GM19023 (cell line): ENCODE results near the gene CLCN3.
"Not testable (repeated sequence)": the region's sequence is repeated elsewhere in the genome, so short reads cannot be mapped to it uniquely, and the experiment has no call there.

Experiments
- ATAC-seq: cut with Tn5 transposase; IDR thresholded peaks from one replicate; pipeline ENCODE4 v1.9.1; 2021; ENCODE audit warnings: mild to moderate bottlenecking, moderate library complexity; ENCODE audit not compliant: unreplicated experiment

CLCN3 gene

DNA sequence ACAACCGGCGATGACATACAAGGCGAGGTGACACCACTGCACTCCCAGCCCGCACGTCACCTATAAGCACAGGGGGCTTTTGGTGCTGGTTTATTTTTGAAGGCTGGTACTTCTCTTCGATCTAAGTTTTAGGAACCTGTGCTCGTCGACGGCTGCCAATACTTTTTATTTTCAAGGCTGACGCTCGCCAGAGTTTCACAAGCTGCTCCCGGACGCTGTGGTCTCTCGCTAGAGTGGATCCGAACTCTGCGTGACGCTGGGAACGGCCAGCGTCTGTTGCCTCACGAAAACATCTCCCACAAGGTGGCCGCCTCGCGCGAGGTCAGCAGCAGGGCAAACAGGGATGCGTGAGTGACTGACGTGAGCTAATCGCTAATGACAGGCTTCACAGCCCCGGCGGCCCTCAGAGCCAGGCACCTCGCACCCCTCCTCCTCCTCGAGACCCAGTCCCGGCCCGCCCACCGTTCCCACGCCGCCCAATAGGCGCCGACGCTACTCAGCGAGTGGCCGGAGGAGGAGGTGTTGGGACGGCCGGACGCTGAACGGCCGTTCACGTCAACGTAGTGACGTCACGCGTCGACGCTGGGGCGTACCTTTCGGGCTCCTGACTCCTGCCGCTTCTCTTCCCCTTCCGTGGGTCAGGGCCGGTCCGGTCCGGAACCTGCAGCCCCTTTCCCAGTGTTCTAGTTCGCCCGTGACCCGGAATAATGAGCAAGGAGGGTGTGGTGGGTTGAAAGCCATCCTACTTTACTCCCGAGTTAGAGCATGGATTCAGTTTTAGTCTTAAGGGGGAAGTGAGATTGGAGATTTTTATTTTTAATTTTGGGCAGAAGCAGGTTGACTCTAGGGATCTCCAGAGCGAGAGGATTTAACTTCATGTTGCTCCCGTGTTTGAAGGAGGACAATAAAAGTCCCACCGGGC lies at the start of gene CLCN3:
CLCN3 (plus strand) TSS at position 621 of the 922 bp plus-strand sequence. CDS start 15,351 bp downstream, outside the sequence.
- peak; percentile 97 for ATAC-seq

DNA sequence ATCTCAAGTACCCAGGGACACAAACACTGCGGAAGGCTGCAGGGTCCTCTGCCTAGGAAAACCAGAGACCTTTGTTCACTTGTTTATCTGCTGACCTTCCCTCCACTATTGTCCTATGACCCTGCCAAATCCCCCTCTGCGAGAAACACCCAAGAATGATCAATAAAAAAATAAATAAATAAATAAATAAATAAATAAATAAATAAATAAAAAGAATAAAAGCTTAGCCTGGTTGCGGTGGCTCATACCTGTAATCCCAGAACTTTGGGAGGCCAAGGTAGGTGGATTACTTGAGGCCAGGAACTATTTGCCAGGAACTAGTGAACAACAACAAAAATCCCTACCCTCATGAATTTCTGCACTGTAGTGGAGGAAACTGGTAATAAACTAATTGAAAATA lies 49.4 kb upstream of the CLCN3 start:
- not testable (repeated sequence) for ATAC-seq

DNA sequence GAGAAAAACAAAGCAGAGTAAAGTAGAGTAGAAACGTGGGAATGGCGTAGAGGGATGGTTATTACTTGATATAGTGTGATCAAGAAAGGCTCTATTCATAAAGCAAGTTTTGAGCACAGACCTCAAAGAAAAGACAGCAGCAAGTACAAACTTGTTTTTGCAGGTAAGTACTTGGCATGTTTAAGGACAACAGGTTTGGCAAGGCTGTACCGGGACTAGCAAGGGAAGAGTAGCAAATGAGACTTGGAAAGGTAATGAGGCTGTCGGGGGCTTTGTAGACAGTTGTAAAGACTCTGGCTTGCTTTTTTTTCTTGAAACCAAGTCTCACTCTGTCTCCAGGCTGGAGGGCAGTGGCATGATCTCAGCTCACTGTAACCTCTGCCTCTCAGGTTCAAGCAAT lies 48.9 kb upstream of the CLCN3 start:
- no peak for ATAC-seq

DNA sequence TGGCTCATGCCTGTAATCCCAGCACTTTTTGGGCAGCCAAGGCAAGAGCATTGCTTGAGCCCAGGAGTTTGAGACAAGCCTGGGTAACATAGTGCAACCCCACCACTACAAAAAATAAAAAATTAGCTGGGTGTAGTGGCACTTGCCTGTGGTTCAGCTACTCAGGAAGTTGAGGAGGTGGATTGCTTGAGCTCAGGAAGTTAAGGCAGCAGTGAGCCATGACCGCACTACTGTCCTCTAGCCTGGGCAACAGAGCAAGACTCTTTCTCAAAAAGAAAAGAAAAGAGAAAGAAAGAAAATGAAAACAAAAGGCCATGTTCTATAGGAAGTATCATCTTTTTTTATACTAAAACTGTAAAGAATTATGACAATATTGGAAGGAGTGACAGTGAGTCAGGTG lies 46.5 kb upstream of the CLCN3 start:
- no peak for ATAC-seq

DNA sequence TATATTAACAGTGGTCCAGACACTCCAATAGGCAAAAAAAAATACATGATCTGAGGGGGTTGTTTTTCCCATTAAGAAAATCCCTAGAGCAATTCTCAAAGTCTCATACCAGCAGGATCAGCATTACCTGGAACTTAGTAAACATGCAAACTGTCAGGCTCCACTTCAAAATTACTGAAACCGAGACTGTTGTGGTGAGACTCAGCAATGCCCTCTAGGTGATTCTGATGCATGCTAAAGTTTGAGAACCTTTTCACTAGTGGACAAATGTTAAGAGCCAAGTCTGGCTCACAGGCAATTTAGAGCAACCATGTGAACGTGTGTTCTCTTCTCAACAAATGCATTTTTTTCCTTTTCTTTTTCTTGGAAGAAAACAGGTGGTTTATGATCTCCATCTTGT lies 38.2 kb upstream of the CLCN3 start:
- peak; percentile 79 for ATAC-seq

DNA sequence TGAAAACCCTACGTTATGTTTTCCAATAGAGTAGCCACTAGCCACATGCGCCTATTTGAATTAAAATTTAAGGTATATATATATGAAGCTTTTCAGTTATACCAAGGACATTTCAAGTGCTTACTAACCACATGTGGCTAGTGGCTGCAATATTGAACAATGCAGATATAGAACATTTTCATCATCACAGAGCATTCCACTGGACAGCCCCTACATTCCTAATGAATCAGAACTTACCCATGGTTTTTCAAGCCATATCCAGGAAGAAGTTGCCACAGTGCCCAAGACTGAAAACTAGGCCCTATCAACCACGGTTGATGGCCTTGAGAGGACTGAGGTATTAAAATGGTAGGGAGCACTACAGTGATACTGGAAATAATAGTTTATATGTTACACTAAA lies 37.7 kb upstream of the CLCN3 start:
- ATAC-seq: no peak

DNA sequence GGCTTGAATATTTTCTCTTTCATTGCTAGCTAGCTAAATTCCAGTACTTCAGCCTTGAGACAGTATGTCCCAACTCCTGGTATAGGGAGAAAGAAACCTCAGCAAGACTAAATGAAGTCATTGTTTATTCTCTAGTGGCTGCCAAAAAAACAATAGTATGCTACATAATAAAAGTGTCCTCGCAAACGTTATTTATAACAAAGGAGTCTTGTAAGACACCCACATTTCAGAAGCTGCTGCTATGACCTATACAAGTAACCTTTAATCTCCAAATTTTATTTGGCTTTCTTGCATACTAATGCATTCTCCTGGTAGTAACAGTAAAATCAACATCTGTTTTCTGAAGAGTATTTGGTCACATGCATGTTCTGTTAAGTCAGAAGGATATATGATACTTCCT lies 36.8 kb upstream of the CLCN3 start:
- ATAC-seq: no peak

DNA sequence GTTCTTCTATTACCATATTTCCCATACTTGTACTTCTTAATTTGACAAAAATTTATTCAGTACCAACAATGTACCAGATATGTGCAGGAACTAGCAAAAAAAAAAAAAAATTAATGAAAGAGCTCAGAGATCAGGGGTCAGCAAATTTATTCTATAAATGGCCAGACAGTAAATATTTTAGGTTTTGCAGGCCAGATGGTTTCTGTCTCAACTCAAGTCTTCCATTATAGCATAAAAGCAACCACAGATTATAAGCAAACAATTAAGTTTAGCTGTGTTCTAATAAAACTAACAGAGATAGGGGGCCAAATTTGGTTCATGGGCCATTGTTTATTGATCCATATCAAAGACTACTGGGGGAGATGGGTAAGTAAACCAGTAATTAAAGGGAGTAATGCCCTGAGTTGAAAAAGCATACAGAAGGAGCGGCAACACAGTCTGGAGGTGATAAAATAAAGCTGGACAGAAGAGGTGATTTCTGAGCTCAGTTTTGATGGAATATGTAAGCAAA lies 27.3 kb upstream of the CLCN3 start:
- no peak for ATAC-seq

DNA sequence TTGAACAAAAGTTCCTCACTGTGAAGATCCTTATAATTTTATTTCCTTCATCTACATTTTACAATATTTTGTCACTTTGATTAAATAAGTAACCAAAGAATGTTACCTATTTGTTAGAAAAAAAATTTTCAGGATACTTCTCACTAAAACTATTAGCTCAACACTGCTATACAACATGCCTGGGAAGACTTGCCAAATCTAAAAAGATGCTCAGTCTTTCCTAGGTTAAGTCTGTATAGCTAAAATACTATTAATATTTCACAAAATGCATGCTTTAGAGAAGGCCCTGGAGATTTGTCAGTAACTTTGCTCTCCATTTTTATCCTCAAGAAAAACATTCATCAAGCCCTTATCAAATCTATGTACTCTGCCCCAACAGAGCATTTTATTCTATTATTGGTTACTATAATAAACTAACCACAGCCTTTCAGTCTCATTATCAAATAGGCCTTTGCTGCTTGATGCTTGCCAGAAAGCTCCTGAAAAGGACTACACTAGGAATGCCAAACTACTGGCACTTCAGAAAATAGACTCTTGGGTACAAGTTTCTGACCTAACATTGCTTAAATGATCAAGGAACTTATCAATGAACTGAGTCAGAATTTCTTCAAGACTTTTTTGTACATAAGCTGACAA lies 25.7 kb upstream of the CLCN3 start:
- ATAC-seq: no peak

DNA sequence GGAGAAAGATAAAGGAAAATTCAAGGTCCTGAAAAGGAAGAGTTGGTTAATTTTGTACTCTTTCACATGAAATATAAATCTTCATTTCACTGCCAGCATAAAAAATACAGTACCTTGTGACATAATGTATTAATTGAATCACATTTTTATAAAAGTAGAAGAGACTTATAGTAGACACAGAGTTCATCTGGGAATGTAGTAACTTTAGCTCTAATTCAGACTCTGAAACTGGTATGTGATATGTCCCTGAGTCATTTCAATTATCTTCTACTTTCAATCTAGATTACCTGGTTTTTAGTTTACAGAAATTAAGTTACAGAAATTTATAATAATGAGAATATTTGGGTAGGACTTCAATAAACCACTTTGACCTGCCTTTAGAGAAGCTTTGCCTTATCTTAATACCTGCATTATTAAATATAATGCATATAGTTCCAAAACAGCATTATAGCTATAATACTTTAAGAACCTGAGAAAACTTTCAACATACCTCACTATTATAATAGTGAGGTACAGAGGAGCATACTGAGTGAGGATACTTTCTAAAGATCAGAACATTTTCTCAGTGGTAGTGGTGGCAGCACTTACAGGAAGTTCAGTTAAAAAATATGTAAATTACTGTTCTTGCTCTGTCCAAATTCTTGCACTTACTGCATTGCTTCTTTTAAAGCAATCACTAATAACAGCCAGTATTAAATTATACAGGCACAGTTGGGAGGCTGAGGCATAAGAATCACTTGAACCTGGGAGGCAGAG lies 19.2 kb upstream of the CLCN3 start:
- ATAC-seq: no peak

DNA sequence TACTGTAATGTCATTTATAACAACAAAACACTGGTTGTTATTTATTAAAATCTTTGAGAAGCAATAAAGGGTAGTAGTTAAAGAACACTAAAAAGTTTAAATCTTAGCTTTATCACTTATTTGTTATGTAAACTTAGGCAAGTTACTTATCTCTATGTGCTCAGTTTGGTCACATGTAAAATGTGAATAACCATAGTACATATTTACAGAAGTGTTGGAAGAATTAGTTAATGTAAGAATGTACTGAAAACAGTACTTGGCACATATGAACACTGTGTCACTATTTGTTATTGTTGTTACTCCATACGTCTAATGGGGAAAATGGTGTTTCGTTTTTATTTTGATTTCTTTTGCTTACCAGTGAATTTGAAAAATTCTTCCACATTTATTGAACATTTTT lies 17.1 kb upstream of the CLCN3 start:
- ATAC-seq: no peak

DNA sequence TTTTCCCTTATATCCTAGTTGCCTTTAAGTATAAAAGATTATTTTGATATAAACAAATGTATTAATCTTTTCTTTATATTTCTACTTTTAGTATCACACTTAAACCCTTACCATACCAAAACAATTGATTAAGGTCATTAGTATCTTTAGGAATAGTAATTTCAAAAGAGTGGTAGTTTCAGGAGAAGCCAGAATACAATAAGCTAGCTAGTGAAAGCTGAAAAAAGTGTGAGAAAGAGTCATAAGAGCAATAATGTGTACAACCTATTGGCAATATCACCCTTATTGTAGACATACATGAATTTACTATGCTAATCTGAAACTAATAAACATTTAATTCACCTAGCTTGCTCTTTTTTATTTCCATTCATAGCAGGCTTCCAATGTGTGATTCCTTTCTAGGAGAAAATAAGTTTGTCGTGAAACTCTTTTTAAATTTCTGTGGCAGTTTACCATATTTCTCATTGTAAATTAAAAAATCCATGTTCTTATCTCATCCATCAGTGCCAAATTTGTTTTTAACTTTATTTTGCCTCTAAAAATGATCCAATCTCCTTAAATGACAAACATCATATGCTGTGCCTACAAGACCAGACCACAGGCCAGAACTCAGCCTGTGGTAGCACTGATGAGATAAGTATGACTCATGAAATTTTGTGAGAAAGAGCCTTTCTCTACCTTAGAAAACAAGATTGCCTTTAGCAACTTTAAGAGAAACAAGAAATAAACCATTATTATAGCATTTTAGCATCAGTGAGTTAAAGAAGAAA lies 16.1 kb upstream of the CLCN3 start:
- peak; percentile 68 for ATAC-seq

DNA sequence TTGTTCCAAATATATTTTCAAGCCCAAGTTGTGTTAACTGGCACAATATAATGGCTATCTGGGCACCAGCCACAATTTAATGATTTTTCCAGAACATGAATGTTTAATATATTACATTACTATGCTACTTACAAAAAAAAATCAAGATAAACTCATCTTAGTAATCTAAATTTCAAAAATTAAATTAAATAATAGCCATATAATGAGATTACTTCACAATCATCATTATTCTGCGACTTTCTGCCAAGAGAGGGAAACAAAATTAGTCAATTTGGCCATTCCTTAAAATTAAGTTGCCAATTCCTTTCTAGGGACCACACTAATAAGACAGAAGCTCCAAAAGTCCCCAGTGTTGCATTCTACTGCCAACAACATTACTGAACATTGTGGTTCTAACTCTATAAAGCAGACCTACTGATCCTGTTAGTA lies 15.5 kb upstream of the CLCN3 start:
- no peak for ATAC-seq

DNA sequence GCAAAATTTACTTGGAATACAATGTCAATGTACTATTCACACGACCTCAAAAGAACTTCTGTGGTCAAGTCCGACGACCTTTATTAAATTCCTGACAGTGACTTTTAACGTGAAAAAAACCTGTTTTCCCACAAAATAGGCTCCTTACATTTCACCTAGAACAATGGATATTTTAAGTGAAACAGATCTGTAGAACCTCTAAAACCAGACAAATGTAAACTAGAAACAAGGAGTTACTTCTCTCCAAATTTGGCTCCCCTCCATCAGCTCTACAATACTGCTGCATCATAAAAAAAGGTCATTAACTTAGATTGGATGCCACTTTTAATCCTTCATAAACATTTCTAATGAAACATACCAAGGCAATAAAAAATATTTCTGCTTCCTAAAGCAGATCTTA lies 9.2 kb upstream of the CLCN3 start:
- no peak for ATAC-seq

DNA sequence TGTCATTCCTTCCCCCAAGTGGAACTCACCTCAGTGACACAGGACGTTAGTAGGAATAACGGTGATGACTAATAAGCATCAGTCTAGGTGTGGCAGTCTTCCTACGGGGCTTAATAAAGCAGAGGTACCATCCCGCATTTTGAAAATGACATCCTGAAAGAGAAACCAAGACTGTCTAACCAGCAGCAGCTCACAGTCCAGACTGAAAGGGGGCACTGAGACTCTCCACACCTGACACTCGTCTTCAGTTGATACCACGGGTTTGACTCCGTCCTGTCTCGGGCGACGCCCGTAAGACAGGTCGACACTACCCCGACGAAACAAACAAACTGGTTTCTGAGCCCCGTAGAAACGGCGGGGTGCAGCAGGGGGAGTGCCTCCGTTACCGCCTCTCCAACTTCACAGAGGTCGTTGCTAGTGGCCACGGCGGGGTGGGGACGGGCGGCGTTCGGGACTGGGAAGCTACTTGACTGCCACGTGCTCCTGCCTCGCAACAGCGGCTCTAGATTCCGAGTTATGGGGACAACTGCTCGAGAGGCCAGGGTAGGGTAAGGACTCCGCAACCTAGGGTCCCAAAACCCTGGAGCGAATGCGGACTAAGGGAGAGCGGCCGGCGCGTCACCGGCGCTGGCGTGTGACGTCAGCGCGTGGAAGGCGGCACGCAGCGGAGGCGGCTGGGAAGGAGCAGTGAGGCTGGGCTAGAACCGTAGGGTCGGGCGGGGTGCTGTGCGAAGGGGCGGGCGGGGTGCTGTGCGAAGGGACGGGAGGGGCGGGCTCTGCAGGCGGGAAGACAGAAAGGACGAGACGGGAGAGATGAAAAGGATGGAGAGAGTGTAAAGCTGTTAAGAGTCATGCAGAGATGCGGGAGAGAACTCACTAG lies 8.1 kb upstream of the CLCN3 start, which contains the start of gene NEK1:
NEK1 (minus strand) TSS at position 593 of the 880 bp plus-strand sequence. CDS start 9,953 bp downstream, outside the sequence.
- peak; percentile 98 for ATAC-seq

DNA sequence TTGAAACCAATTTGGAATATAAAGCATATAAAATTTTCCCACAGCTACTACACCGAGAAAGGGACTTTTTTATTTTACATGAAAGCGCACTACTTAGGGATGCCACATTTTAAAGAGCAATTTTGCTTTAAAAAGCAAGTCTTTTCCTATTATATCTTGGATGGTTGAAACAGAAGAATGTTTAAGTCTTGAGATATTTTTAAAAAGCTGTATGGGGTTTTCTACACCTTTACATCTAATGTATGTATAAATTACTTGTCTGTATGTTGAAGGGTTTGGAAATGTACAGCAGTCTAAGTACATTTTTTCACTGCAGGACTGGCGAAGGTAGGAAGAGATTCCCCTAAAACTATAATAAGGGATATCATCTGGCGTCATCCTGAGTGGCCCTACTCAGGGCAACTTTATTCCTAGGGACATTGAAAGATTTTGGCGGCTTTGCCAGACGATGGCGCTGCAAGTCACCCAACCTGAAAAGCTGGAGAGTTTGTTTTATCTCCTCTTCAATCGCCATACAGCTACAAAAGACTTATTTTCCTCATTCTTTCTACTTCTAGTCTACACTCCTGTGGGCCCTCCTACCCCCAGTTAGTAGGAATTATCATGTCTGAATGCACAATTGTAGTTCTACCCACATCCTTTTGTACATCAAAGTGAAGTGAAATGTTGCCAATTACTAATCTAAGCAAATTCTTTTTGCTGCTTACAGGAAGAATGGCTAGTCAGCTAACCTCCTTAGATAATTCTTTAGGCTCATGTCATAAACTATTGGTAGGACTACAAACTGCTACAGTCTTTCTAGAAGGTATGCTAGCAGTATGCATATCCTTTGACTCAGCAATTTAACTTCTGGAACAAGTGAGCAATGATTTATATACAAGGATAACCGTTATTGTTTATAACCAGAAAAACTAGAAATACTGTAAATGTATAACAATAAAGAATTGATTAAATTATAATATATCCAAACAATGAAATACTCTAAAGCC lies 7.2 kb upstream of the CLCN3 start:
- peak; percentile 28 for ATAC-seq

DNA sequence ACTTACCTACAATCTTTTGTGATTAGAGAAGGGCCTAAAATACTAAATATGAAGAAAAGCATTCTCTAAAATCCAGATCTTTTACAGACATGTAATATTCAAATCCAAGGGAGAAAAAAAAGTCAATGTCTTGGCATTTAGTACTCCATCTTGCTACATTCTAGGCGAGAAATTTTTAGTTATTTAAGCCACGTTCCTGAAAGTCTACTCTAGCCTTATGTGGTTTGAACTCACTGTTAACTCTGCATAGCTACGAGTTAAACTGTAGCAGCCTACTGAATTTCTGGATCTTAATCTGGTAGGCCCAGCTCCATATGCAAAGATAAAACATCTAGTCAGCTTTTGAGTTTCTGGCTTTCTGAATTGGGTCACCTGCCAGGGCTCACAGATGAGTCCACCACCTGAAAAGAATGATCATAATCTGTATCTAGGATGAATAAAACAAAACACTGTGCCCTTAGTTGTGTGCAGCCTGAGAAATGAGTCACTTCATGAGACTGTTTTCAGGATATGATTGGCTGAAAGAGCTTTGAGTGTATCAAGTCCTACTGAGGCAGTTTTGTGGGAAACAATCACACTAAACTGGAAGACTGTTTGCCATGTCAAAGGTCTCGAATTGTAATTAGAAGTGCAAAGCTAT lies 4.8 kb upstream of the CLCN3 start:
- ATAC-seq: no peak

DNA sequence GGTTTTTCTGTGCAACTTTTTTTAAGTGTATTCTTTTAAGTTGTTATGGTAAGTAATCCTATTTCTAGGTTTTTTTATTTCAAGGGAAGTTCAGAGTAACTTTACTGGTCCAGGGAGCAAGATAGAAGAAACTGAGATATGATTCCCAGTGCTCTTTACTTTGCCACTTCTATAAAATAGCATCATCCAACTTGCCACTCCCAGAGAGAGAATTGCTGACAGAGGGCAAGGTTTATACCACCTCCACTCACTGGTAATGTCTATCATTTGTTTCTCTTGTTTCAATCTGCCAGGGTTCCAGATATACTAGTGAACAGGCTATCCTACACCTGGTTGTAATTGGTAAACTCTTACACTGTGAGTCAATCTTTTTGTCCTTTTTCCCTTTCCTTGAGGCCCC lies 3.5 kb upstream of the CLCN3 start:
- no peak for ATAC-seq
